HCT116 (cell line): Measurements from ENCODE around the gene PTPRA. TPM values are rescaled to one million over a fixed set of nuclear protein-coding genes. Genes with fewer than 3 reads are reported as not detected.

Experiments
- ATAC-seq: fragments of 200-7000 bp; cut with Tn5 transposase; 2 replicates; pipeline ENCODE4 v1.9.1; 2020; ENCODE audit warnings: mild to moderate bottlenecking, moderate library complexity
- Bru-seq: library from RNA; stranded (reverse); fragments of 400-500 nt; gene quantifications from one replicate; lab custom pipeline; 2021; lab: Mats Ljungman, UMichigan
- BruChase-seq, 2 experiments: library from RNA; stranded (reverse); fragments of 400-500 nt; gene quantifications; one replicate each; lab custom pipeline; 2021; lab: Mats Ljungman, UMichigan
- BruUV-seq: library from RNA; stranded (reverse); fragments of 400-500 nt; replicated peaks from 2 replicates; lab custom pipeline; 2021; lab: Mats Ljungman, UMichigan
- CTCF ChIA-PET: fragments of 300-600 bp; sonication (Branson Sonifier 250); formaldehyde crosslinking; loops from one replicate; lab custom pipeline; 2021; ENCODE audit warnings: antibody characterized with exemption; lab: Charles Lee
- POLR2A ChIA-PET: fragments of 300-600, 350-600 bp; sonication (Branson Sonifier 250); formaldehyde crosslinking; loops from one replicate; lab custom pipeline; 2021; ENCODE audit warnings: antibody characterized with exemption; lab: Charles Lee
- RAD21 ChIA-PET, 2 experiments: fragments of 300-600 bp; sonication (Branson Sonifier 250); formaldehyde crosslinking; loops; one replicate each; lab custom pipeline; 2023; ENCODE audit warnings: low total read pairs in 2 of 2; ENCODE audit not compliant: uncharacterized antibody in 2 of 2, unreplicated experiment in 2 of 2, low non-redundant PET in 1 of 2; lab: Charles Lee
- DNase-seq: peaks from one replicate; pipeline ENCODE4 v3.0.0-alpha.2; 2010; ENCODE audit warnings: low read depth, low spot score
- H2AFZ ChIP-seq: fragments of 200-600 bp; shearing (Covaris generic), sonication (generic); 2 replicates; pipeline ENCODE4 v1.6.1; 2017; ENCODE audit warnings: low read depth, mixed run types, mixed read lengths, antibody characterized with exemption, low read length; ENCODE audit not compliant: poor library complexity, severe bottlenecking
- H3K27ac ChIP-seq: 2 replicates; pipeline ENCODE4 v1.5.1; 2012; ENCODE audit warnings: low read depth, low read length
- H3K27me3 ChIP-seq: fragments of 200-600 bp; sonication (generic); 2 replicates; pipeline ENCODE4 v1.6.1; 2016; ENCODE audit warnings: mixed run types, low read length, mixed read lengths; ENCODE audit not compliant: insufficient read depth
- H3K36me3 ChIP-seq, 2 experiments: fragments of 200-500 bp in 1 of 2; fragments of 200-600 bp in 1 of 2; sonication (Bioruptor generic) in 1 of 2; sonication (generic) in 1 of 2; 2 replicates each; pipeline versions ENCODE4 v1.5.1 to v1.6.1; 2014 to 2016; ENCODE audit warnings: low read length in 2 of 2, inconsistent platforms in 1 of 2, mixed read lengths in 1 of 2, mixed run types in 1 of 2; ENCODE audit not compliant: insufficient read depth in 2 of 2, control insufficient read depth in 1 of 2
- H3K4me1 ChIP-seq, 2 experiments: fragments of 200-600 bp in 1 of 2; sonication (generic) in 1 of 2; 2 replicates each; pipeline versions ENCODE4 v1.5.1 to v1.6.1; 2012 to 2017; ENCODE audit warnings: low read length in 2 of 2, inconsistent platforms in 1 of 2, mild to moderate bottlenecking in 1 of 2, mixed read lengths in 1 of 2, mixed run types in 1 of 2, moderate library complexity in 1 of 2; ENCODE audit not compliant: insufficient read depth in 2 of 2, control insufficient read depth in 1 of 2
- H3K4me2 ChIP-seq: fragments of 200-600 bp; sonication (generic); 2 replicates; pipeline ENCODE4 v1.6.1; 2017; ENCODE audit warnings: mixed run types, low read length, mixed read lengths
- H3K4me3 ChIP-seq, 2 experiments: fragments of 200-600 bp in 1 of 2; sonication (generic) in 1 of 2; replicated peaks in 1 of 2; 2 replicates each; pipeline ENCODE4 v1.5.1; 2011 to 2016; ENCODE audit warnings: low read length in 2 of 2, control low read depth in 1 of 2, low read depth in 1 of 2, mild to moderate bottlenecking in 1 of 2, mixed read lengths in 1 of 2, mixed run types in 1 of 2
- H3K79me2 ChIP-seq: fragments of 200-600 bp; sonication (generic); 2 replicates; pipeline ENCODE4 v1.6.1; 2017; ENCODE audit warnings: mild to moderate bottlenecking, mixed run types, low read length, moderate library complexity, mixed read lengths; ENCODE audit not compliant: insufficient read depth
- H3K9ac ChIP-seq: fragments of 200-600 bp; sonication (generic); 2 replicates; pipeline ENCODE4 v1.6.1; 2016; ENCODE audit warnings: low read length, mixed read lengths
- H3K9me2 ChIP-seq: fragments of 200-600 bp; sonication (generic), shearing (Covaris generic); 2 replicates; pipeline ENCODE4 v1.6.1; 2017; ENCODE audit warnings: mixed run types, mild to moderate bottlenecking, moderate library complexity; ENCODE audit not compliant: insufficient read depth
- H3K9me3 ChIP-seq, 2 experiments: fragments of 200-500 bp in 1 of 2; fragments of 200-600 bp in 1 of 2; sonication (Bioruptor generic) in 1 of 2; sonication (generic) in 1 of 2; 2 replicates each; pipeline ENCODE4 v1.6.1; 2014 to 2017; ENCODE audit warnings: low read length in 2 of 2, mixed read lengths in 2 of 2, inconsistent platforms in 1 of 2, low read depth in 1 of 2, mild to moderate bottlenecking in 1 of 2, mixed run types in 1 of 2, moderate library complexity in 1 of 2; ENCODE audit not compliant: control insufficient read depth in 1 of 2, insufficient read depth in 1 of 2
- H4K20me1 ChIP-seq: fragments of 200-600 bp; sonication (generic), shearing (Covaris generic); 2 replicates; pipeline ENCODE4 v1.6.1; 2017; ENCODE audit warnings: mixed run types, mild to moderate bottlenecking, moderate library complexity; ENCODE audit not compliant: insufficient read depth
- CBX3 ChIP-seq: IDR thresholded peaks from 2 replicates; pipeline ENCODE4 v1.6.1; 2012; ENCODE audit warnings: low read depth
- EGR1 ChIP-seq: IDR thresholded peaks from 2 replicates; pipeline ENCODE4 v1.6.1; 2012; ENCODE audit warnings: low read depth
- ELF1 ChIP-seq: IDR thresholded peaks from 2 replicates; pipeline ENCODE4 v1.6.1; 2012; ENCODE audit warnings: low read depth, borderline replicate concordance
- EZH2phosphoT487 ChIP-seq: fragments of 200-600 bp; IDR thresholded peaks from 2 replicates; pipeline ENCODE4 v1.6.1; 2018; ENCODE audit warnings: antibody characterized with exemption, borderline replicate concordance
- FOSL1 ChIP-seq: IDR thresholded peaks from 2 replicates; pipeline ENCODE4 v1.6.1; 2012; ENCODE audit warnings: low read depth
- JUND ChIP-seq: IDR thresholded peaks from 2 replicates; pipeline ENCODE4 v1.6.1; 2012
- POLR2A ChIP-seq: IDR thresholded peaks from 2 replicates; pipeline ENCODE4 v1.7.0; 2011; ENCODE audit warnings: borderline replicate concordance; ENCODE audit not compliant: insufficient read depth, insufficient read length; ENCODE audit errors: extremely low read depth
- SIN3A ChIP-seq: IDR thresholded peaks from 2 replicates; pipeline ENCODE4 v1.6.1; 2012; ENCODE audit warnings: low read depth
- SP1 ChIP-seq: IDR thresholded peaks from 2 replicates; pipeline ENCODE4 v1.6.1; 2012; ENCODE audit warnings: low read depth
- SRF ChIP-seq: IDR thresholded peaks from 2 replicates; pipeline ENCODE4 v1.6.1; 2012; ENCODE audit warnings: low read depth
- TCF7L2 ChIP-seq: IDR thresholded peaks from 2 replicates; pipeline ENCODE4 v1.7.0; 2011; ENCODE audit warnings: borderline replicate concordance, inconsistent platforms; ENCODE audit not compliant: insufficient read depth, insufficient read length; ENCODE audit errors: extremely low read depth
- YY1 ChIP-seq: IDR thresholded peaks from 2 replicates; pipeline ENCODE4 v1.6.1; 2011; ENCODE audit warnings: low read length, low read depth, moderate library complexity, mild to moderate bottlenecking; ENCODE audit not compliant: insufficient replicate concordance; ENCODE audit errors: extremely low read depth
- ZFX ChIP-seq: fragments of 450-650 bp; IDR thresholded peaks from 2 replicates; pipeline ENCODE4 v1.6.1; 2017
- ZNF274 ChIP-seq: fragments of 200-500 bp; sonication (Bioruptor generic); IDR thresholded peaks from 2 replicates; pipeline ENCODE4 v1.6.1; 2014; ENCODE audit warnings: mild to moderate bottlenecking, low read depth, low read length, inconsistent platforms
- intact Hi-C: fragments of 100-400 bp; cut with micrococcal nuclease; formaldehyde crosslinking; loops from 2 replicates; pipeline ENCODE4 v1.10.0; 2022
- long read RNA-seq: library from polyadenylated mRNA; unstranded; transcript quantifications from one replicate; pipeline ENCODE4 v2.0.0, GENCODE V29; 2021; ENCODE audit not compliant: unreplicated experiment
- polyA plus RNA-seq: library from polyadenylated mRNA; unstranded; fragments of >200 nt; gene quantifications from 2 replicates; pipeline ENCODE4 v1.2.1, GENCODE V29; 2012; ENCODE audit warnings: missing spikeins
- total RNA-seq: library from RNA; stranded (reverse); gene quantifications from one replicate; pipeline ENCODE4 v1.2.1, GENCODE V29; 2021; ENCODE audit not compliant: unreplicated experiment
- TF ChIP-seq, protein P1 (sequence below), 3 experiments: fragments of 200-600 bp in 1 of 3; sonication (generic) in 1 of 3; IDR thresholded peaks in 2 of 3; conservative IDR thresholded peaks in 1 of 3; 2 replicates each; pipeline ENCODE4 v1.5.1; 2012 to 2017; ENCODE audit warnings: low read depth in 2 of 3, low read length in 2 of 3, antibody characterized with exemption in 1 of 3, borderline replicate concordance in 1 of 3, control low read depth in 1 of 3, mild to moderate bottlenecking in 1 of 3, mixed read lengths in 1 of 3, mixed run types in 1 of 3, moderate library complexity in 1 of 3; ENCODE audit not compliant: insufficient read depth in 1 of 3
- TF ChIP-seq, protein P2 (sequence below): IDR thresholded peaks from 2 replicates; pipeline ENCODE4 v1.6.1; 2012
- TF ChIP-seq, protein P3 (sequence below): IDR thresholded peaks from 2 replicates; pipeline ENCODE4 v1.6.1; 2012; ENCODE audit warnings: low read depth

The PTPRA gene, protein sequence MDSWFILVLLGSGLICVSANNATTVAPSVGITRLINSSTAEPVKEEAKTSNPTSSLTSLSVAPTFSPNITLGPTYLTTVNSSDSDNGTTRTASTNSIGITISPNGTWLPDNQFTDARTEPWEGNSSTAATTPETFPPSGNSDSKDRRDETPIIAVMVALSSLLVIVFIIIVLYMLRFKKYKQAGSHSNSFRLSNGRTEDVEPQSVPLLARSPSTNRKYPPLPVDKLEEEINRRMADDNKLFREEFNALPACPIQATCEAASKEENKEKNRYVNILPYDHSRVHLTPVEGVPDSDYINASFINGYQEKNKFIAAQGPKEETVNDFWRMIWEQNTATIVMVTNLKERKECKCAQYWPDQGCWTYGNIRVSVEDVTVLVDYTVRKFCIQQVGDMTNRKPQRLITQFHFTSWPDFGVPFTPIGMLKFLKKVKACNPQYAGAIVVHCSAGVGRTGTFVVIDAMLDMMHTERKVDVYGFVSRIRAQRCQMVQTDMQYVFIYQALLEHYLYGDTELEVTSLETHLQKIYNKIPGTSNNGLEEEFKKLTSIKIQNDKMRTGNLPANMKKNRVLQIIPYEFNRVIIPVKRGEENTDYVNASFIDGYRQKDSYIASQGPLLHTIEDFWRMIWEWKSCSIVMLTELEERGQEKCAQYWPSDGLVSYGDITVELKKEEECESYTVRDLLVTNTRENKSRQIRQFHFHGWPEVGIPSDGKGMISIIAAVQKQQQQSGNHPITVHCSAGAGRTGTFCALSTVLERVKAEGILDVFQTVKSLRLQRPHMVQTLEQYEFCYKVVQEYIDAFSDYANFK
- total RNA-seq = 44.6 TPM
- 34.4 and 40.2 TPM in 2 replicates for polyA plus RNA-seq
- percentile 75 among the genes with signal in this experiment for Bru-seq, nascent RNA
- BruChase-seq, experiment 1, labeled RNA remaining after a 6-hour chase = percentile 70 among the genes with signal in this experiment
- percentile 67 among the genes with signal in this experiment for BruChase-seq, experiment 2, labeled RNA remaining after a 2-hour chase
- long read RNA-seq, transcript PTPRA-201 (23 exons, 3,725 nt) = major isoform, 60 of 168 reads
- long read RNA-seq, transcript PTPRA-205 (24 exons, 3,337 nt) = minor isoform, 6 of 168 reads
- long read RNA-seq, partial matches to known transcripts = 25 of 168 reads
- long read RNA-seq, other reads (novel, unspliced or antisense) = 77 of 168 reads

DNA sequence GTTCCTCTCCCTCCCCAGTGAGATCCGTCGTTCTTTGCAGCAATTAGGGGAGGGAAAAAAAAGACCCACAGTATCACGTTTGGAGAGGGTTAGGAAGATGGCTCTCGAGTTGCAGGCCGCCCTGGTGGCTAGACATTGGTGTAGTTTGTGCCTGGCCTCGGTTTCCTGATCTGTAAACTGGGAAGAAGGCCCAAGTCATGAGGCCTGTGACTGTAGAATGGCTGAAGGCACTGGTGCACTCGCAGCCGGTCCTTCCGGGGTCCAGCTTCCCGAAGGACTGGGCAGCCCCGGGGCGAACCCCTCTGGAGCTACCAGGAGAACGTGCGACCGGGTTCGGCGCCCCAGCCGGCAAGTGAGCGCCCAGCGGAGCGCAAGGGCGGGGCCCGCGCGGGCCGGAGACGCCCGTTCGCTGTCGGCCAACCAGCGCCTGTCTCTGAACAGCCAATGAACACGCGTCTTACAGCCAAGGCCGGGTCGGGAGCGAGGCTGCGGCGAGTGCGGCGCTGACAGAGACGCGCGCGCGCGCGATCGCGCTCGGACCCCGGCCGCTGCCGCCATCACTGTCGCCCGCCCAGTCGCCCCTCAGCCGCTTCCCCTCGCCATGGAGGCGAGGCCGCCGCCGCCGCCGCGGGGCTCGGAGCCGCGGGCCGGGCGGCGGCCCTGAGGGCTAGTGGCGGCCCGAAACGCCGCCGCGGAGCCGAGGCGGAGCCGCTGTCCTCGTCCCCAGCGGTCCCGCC is at the start of gene PTPRA:
Gene PTPRA, plus strand, starts transcription at position 472 of the 737 bp plus-strand sequence. CDS start 90,797 bp downstream, outside the sequence.
- peak within 1 kb of the TSS; percentile 77 for H3K4me2 ChIP-seq
- peak within 1 kb of the TSS; percentile 10 for H2AFZ ChIP-seq
- intact Hi-C loops = no loop called here
- ChIA-PET POLR2A (interaction anchor here (1.0 kb wide), 1 partner anchor 16 kb away, joined by 3 read pairs; no protein-coding TSS in a partner anchor), RAD21 (no interaction called here), CTCF (no interaction called here)
- H3K27me3 ChIP-seq = no peaks in the 10 kb centered on the region
- peak within 1 kb of the TSS; percentile 93 to 96 for H3K4me3 ChIP-seq
- H3K36me3 ChIP-seq = no peaks in the 10 kb centered on the region
- H3K27ac ChIP-seq = peak within 1 kb of the TSS; percentile 78
- H3K9me2 ChIP-seq = no peaks in the 10 kb centered on the region
- H3K79me2 ChIP-seq = peaks cover 45% of the 10 kb centered on the region
- H4K20me1 ChIP-seq = 0 out of 2 replicates have a peak, but pooled peaks cover 4% of the 10 kb centered on the region
- H3K9ac ChIP-seq = peak within 1 kb of the TSS; percentile 91
- no peaks in the 10 kb centered on the region for H3K9me3 ChIP-seq
- ATAC-seq (peak; percentile 98), DNase-seq (peak; percentile 78)
- BruUV-seq = no TSS peak
- peaks cover 21 to 43% of the 10 kb centered on the region in 2 experiments for H3K4me1 ChIP-seq
- TF ChIP-seq, protein P1, sequence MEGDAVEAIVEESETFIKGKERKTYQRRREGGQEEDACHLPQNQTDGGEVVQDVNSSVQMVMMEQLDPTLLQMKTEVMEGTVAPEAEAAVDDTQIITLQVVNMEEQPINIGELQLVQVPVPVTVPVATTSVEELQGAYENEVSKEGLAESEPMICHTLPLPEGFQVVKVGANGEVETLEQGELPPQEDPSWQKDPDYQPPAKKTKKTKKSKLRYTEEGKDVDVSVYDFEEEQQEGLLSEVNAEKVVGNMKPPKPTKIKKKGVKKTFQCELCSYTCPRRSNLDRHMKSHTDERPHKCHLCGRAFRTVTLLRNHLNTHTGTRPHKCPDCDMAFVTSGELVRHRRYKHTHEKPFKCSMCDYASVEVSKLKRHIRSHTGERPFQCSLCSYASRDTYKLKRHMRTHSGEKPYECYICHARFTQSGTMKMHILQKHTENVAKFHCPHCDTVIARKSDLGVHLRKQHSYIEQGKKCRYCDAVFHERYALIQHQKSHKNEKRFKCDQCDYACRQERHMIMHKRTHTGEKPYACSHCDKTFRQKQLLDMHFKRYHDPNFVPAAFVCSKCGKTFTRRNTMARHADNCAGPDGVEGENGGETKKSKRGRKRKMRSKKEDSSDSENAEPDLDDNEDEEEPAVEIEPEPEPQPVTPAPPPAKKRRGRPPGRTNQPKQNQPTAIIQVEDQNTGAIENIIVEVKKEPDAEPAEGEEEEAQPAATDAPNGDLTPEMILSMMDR (IDR thresholded peaks at IDR 0.05 in 2 of 3, conservative IDR thresholded peaks at IDR 0.05 in 1 of 3; ENCODE audit: borderline replicate concordance in 1 of 3, insufficient read depth in 1 of 3, low read depth in 2 of 3, low read length in 2 of 3) = no peak
- TF ChIP-seq, protein P2, sequence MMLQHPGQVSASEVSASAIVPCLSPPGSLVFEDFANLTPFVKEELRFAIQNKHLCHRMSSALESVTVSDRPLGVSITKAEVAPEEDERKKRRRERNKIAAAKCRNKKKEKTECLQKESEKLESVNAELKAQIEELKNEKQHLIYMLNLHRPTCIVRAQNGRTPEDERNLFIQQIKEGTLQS = no peak
- TF ChIP-seq ZNF274 (no peak), ELF1 (no peak), TCF7L2 (no peak), SRF (no peak), ZFX (peak; percentile 74), SP1 (peak; percentile 57; the same call in 1 of the 2 replicates), EGR1 (no peak), YY1 (peak; percentile 54), CBX3 (0 out of 2 replicates have a peak, but pooled peaks have one; percentile 14), JUND (no peak), FOSL1 (no peak), POLR2A (peak; percentile 91), EZH2phosphoT487 (no peak), SIN3A (peak; percentile 74)
- TF ChIP-seq, protein P3, sequence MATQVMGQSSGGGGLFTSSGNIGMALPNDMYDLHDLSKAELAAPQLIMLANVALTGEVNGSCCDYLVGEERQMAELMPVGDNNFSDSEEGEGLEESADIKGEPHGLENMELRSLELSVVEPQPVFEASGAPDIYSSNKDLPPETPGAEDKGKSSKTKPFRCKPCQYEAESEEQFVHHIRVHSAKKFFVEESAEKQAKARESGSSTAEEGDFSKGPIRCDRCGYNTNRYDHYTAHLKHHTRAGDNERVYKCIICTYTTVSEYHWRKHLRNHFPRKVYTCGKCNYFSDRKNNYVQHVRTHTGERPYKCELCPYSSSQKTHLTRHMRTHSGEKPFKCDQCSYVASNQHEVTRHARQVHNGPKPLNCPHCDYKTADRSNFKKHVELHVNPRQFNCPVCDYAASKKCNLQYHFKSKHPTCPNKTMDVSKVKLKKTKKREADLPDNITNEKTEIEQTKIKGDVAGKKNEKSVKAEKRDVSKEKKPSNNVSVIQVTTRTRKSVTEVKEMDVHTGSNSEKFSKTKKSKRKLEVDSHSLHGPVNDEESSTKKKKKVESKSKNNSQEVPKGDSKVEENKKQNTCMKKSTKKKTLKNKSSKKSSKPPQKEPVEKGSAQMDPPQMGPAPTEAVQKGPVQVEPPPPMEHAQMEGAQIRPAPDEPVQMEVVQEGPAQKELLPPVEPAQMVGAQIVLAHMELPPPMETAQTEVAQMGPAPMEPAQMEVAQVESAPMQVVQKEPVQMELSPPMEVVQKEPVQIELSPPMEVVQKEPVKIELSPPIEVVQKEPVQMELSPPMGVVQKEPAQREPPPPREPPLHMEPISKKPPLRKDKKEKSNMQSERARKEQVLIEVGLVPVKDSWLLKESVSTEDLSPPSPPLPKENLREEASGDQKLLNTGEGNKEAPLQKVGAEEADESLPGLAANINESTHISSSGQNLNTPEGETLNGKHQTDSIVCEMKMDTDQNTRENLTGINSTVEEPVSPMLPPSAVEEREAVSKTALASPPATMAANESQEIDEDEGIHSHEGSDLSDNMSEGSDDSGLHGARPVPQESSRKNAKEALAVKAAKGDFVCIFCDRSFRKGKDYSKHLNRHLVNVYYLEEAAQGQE = no peak
